CD14-positive monocyte (primary cell): Measurements from ENCODE around the gene TRMT112. TPM values are rescaled to one million over a fixed set of nuclear protein-coding genes. Genes with fewer than 3 reads are reported as not detected.

Experiments
- DNase-seq, 3 donors: peaks; one replicate each; pipeline ENCODE4 v3.0.0-alpha.2; 2011 to 2022
- H2AFZ ChIP-seq: 2 replicates; pipeline ENCODE4 v1.6.0; 2012; ENCODE audit warnings: mild to moderate bottlenecking, low read depth, low read length, inconsistent platforms; ENCODE audit not compliant: insufficient read depth, poor library complexity, severe bottlenecking
- H3K27ac ChIP-seq, 2 donors: 1 replicate in 1 of 2; 2 replicates in 1 of 2; pipeline ENCODE4 v1.5.1; 2012 to 2013; ENCODE audit warnings: low read length in 2 of 2, control low read depth in 1 of 2, inconsistent platforms in 1 of 2, low read depth in 1 of 2, mild to moderate bottlenecking in 1 of 2
- H3K27me3 ChIP-seq, 2 donors: one replicate each; pipeline versions ENCODE4 v1.6.0 to v1.6.1; 2011 to 2013; ENCODE audit warnings: low read length in 2 of 2; ENCODE audit not compliant: control insufficient read depth in 2 of 2, insufficient read depth in 2 of 2
- H3K36me3 ChIP-seq, 2 donors: replicated peaks in 1 of 2; 1 replicate in 1 of 2; 2 replicates in 1 of 2; pipeline versions ENCODE4 v1.5.1 to v1.6.1; 2012 to 2013; ENCODE audit warnings: low read length in 2 of 2, control low read depth in 1 of 2, inconsistent platforms in 1 of 2, mild to moderate bottlenecking in 1 of 2; ENCODE audit not compliant: insufficient read depth in 2 of 2, control insufficient read depth in 1 of 2
- H3K4me1 ChIP-seq, 2 donors: 1 replicate in 1 of 2; 2 replicates in 1 of 2; pipeline versions ENCODE4 v1.5.1 to v1.6.1; 2012 to 2013; ENCODE audit warnings: low read length in 2 of 2, control low read depth in 1 of 2, inconsistent platforms in 1 of 2, mild to moderate bottlenecking in 1 of 2, moderate library complexity in 1 of 2; ENCODE audit not compliant: insufficient read depth in 2 of 2, control insufficient read depth in 1 of 2
- H3K4me2 ChIP-seq: replicated peaks from 2 replicates; pipeline ENCODE3; 2012; ENCODE audit warnings: low read length, moderate library complexity, mild to moderate bottlenecking; ENCODE audit not compliant: poor library complexity, severe bottlenecking; ENCODE audit errors: extremely low read depth
- H3K4me3 ChIP-seq, 3 experiments: fragments of 200-600 bp in 1 of 3; sonication (generic) in 1 of 3; replicated peaks in 1 of 3; 1 replicate in 2 of 3; 2 replicates in 1 of 3; pipeline ENCODE4 v1.5.1; 2011 to 2013; ENCODE audit warnings: low read length in 3 of 3, mild to moderate bottlenecking in 3 of 3, control low read depth in 2 of 3, low read depth in 2 of 3, inconsistent platforms in 1 of 3, moderate library complexity in 1 of 3
- H3K79me2 ChIP-seq: 2 replicates; pipeline ENCODE4 v1.6.0; 2012; ENCODE audit warnings: mild to moderate bottlenecking, control low read depth, inconsistent platforms, low read length, moderate library complexity; ENCODE audit not compliant: insufficient read depth
- H3K9ac ChIP-seq: 2 replicates; pipeline ENCODE4 v1.6.0; 2017; ENCODE audit warnings: low read length, mild to moderate bottlenecking; ENCODE audit not compliant: insufficient read depth, poor library complexity, severe bottlenecking
- H3K9me3 ChIP-seq, 2 donors: replicated peaks in 1 of 2; 1 replicate in 1 of 2; 2 replicates in 1 of 2; pipeline versions ENCODE4 v1.5.1 to v1.6.1; 2012 to 2013; ENCODE audit warnings: low read length in 2 of 2, control low read depth in 1 of 2; ENCODE audit not compliant: control insufficient read depth in 1 of 2, insufficient read depth in 1 of 2
- H4K20me1 ChIP-seq: 2 replicates; pipeline ENCODE4 v1.6.0; 2012; ENCODE audit warnings: mild to moderate bottlenecking, low read length, control low read depth, moderate library complexity; ENCODE audit not compliant: insufficient read depth
- H3K27ac Mint-ChIP-seq, 7 donors: one replicate each; pipeline ENCODE4 v1.8.0; 2020; ENCODE audit warnings: mild to moderate bottlenecking in 7 of 7, mixed read lengths in 7 of 7, moderate library complexity in 6 of 7, inconsistent platforms in 2 of 7
- H3K27me3 Mint-ChIP-seq, 3 donors: one replicate each; pipeline ENCODE4 v1.8.0; 2021 to 2022; ENCODE audit warnings: low read depth in 3 of 3, mild to moderate bottlenecking in 3 of 3, mixed read lengths in 3 of 3, moderate library complexity in 3 of 3, inconsistent platforms in 1 of 3
- H3K36me3 Mint-ChIP-seq, 2 donors: one replicate each; pipeline ENCODE4 v1.8.0; 2020; ENCODE audit warnings: mixed read lengths in 2 of 2, inconsistent platforms in 1 of 2, mild to moderate bottlenecking in 1 of 2
- H3K4me1 Mint-ChIP-seq: one replicate; pipeline ENCODE4 v1.8.0; 2020; ENCODE audit warnings: mild to moderate bottlenecking, mixed read lengths
- H3K4me3 Mint-ChIP-seq, 2 donors: one replicate each; pipeline ENCODE4 v1.8.0; 2020; ENCODE audit warnings: mild to moderate bottlenecking in 2 of 2, mixed read lengths in 2 of 2, moderate library complexity in 1 of 2
- H3K9me3 Mint-ChIP-seq, 7 donors: one replicate each; pipeline ENCODE4 v1.8.0; 2020 to 2022; ENCODE audit warnings: mixed read lengths in 7 of 7, mild to moderate bottlenecking in 6 of 7, moderate library complexity in 6 of 7, inconsistent platforms in 2 of 7
- CTCF ChIP-seq: fragments of 200-600 bp; IDR thresholded peaks from one replicate; pipeline ENCODE4 v1.8.0; 2022; ENCODE audit warnings: antibody characterized with exemption, mild to moderate bottlenecking
- WGBS: methylation state at CpG from one replicate; pipeline ENCODE4 v1.1.5; 2013; ENCODE audit warnings: missing lambda C conversion rate; ENCODE audit not compliant: insufficient coverage; 5-methylcytosine and 5-hydroxymethylcytosine counted together
- intact Hi-C, 2 donors: fragments of 100-400 bp; cut with micrococcal nuclease; formaldehyde crosslinking; loops; one replicate each; pipeline versions ENCODE4 v1.15.0 to v1.15.1; 2023
- polyA plus RNA-seq, 3 donors: library from polyadenylated mRNA; depleted of rRNA in 1 of 3; unstranded in 2 of 3; stranded (reverse) in 1 of 3; fragments of 300-500 nt in 2 of 3; fragments of >200 nt in 1 of 3; fragmentation: Illumina TruSeq in 2 of 3; gene quantifications; 1 replicate in 2 of 3; 2 replicates in 1 of 3; pipeline ENCODE4 v1.2.3, GENCODE V29; 2012 to 2021

Gene TRMT112
- polyA plus RNA-seq, 3 donors = 162 to 298 (median 254) TPM

- intact Hi-C loops = no loop called here
- TF ChIP-seq CTCF = no peak
- WGBS = 100% methylated on average over 1 of the region's 7 CpGs
Observed at GRCh38 chr11:64320556-64320955, 3.2 kb upstream of the TRMT112 start.

GRCh38 chr11:64318766-64319761 lies 1.7 kb upstream of the TRMT112 start:
- Histone ChIP-seq H3K4me3 (peak overlapping the region; percentile 51 to 93 (median 91)), H3K27me3 (no peaks in the 10 kb centered on the region), H3K4me2 (peak overlapping the region; percentile 95), H3K27ac (peak overlapping the region; percentile 96 to 97), H4K20me1 (peaks cover 24% of the 10 kb centered on the region), H3K4me1 (peaks cover 28 to 43% of the 10 kb centered on the region in 2 donors), H3K79me2 (peaks cover 4% of the 10 kb centered on the region), H3K9ac (peak overlapping the region; percentile 83), H2AFZ (peak overlapping the region; percentile 82), H3K9me3 (no peaks in the 10 kb centered on the region), H3K36me3 (peaks cover 40 to 53% of the 10 kb centered on the region in 2 donors)
- Mint-ChIP-seq H3K27ac (peak overlapping the region; percentile 96 to 99 (median 99)), H3K9me3 (no peaks in the 10 kb centered on the region), H3K4me1 (peaks cover 26% of the 10 kb centered on the region), H3K36me3 (peaks cover 35 to 51% of the 10 kb centered on the region in 2 donors), H3K27me3 (peaks cover 0 to 1% (median 0%) of the 10 kb centered on the region in 3 donors), H3K4me3 (peak overlapping the region; percentile 88 to 94)
- no peak for TF ChIP-seq CTCF
- 5% methylated on average over 10 of the region's 19 CpGs for WGBS
- intact Hi-C loops = loop anchor here (2.0 to 5.0 kb wide), 2 partner anchors 14 to 38 kb away; partner anchors contain the start of gene RPS6KA4 (in 2 of the 2)
- DNase-seq = peak; percentile 34 to 81 (median 78)

More at GRCh38 chr11:64320556-64320955, 3.2 kb upstream of the TRMT112 start:
- Histone ChIP-seq H3K9ac (no peak overlapping the region), H3K27me3 (no peaks in the 10 kb centered on the region), H4K20me1 (peaks cover 10% of the 10 kb centered on the region), H2AFZ (no peak overlapping the region), H3K4me1 (peaks cover 28 to 40% of the 10 kb centered on the region in 2 donors), H3K36me3 (peaks cover 25 to 38% of the 10 kb centered on the region in 2 donors), H3K4me2 (no peak overlapping the region), H3K27ac (no peak overlapping the region), H3K9me3 (no peaks in the 10 kb centered on the region), H3K79me2 (peaks cover 4% of the 10 kb centered on the region), H3K4me3 (no peak overlapping the region)
- H3K4me3 Mint-ChIP-seq = no peak overlapping the region
- DNase-seq = no peak
- peaks cover 26% of the 10 kb centered on the region for H3K4me1 Mint-ChIP-seq
- peak overlapping the region in 2 of 7 donors; percentile 68 to 79 for H3K27ac Mint-ChIP-seq
- H3K27me3 Mint-ChIP-seq = peaks cover 0 to 1% (median 0%) of the 10 kb centered on the region in 3 donors
- H3K9me3 Mint-ChIP-seq = no peaks in the 10 kb centered on the region
- H3K36me3 Mint-ChIP-seq = peaks cover 24 to 40% of the 10 kb centered on the region in 2 donors
